ENCODE measurements around the gene CBLIF. TPM values are rescaled to one million over a fixed set of nuclear protein-coding genes. Genes with fewer than 3 reads are reported as not detected.

Gene CBLIF
- total RNA-seq, 1 experiment from 2014 or later, result not detected

DNA sequence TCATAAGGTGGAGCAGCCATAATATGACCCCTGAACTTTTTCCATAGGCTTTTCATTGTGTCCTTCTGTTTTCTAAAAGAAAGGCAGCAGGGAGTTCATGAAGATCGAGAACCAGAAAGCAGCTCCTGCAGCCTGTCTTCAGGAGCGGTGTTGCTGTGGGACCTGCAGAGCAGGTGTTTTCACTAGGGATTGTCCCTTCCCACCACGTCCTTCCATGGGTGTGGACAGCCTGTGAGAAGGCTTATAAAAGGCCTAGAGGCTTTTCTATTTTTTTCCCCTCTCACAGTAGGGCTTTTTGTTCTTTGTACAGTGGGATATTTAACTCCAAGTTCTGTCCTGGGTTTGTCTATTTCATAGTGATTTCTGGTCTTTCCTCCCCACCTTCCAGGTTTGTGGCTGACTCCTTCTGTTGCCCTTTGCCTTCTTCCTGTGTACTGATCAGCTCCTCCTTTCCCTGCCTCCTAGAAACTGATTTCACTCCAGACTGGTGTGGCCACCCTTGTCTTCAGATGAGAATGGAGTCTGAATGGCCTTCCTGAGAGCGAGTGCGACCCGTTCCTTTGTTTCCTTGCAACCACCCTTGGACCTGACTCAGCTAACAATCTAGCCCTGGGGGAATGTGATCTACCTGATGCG lies 44.8 kb downstream of the CBLIF start:
- no TSS peak for BruUV-seq (replicated peaks)
- H3K36me3 ChIP-seq (ENCODE audit: control insufficient read depth, insufficient read depth, low read length), result peaks cover under 1% of the 10 kb centered on the region
- no peaks in the 10 kb centered on the region for H3K27me3 ChIP-seq (ENCODE audit: control insufficient read depth, insufficient read depth, low read length)
- intact Hi-C loops (cut with micrococcal nuclease; ENCODE audit: unreplicated experiment), result loop anchor here (10.0 kb wide), 1 partner anchor 136 kb away; the partner anchor contains the start of gene PATL1
- H3K4me3 ChIP-seq (ENCODE audit: low read depth in 2 of 2, low read length in 2 of 2), result no peak overlapping the region
- ChIA-PET POLR2A (no interaction called here), CTCF (interaction anchor here (0.7 kb wide), 1 partner anchor 158 kb away, joined by 3 read pairs; no protein-coding TSS in a partner anchor)
- TF ChIP-seq, protein P1, sequence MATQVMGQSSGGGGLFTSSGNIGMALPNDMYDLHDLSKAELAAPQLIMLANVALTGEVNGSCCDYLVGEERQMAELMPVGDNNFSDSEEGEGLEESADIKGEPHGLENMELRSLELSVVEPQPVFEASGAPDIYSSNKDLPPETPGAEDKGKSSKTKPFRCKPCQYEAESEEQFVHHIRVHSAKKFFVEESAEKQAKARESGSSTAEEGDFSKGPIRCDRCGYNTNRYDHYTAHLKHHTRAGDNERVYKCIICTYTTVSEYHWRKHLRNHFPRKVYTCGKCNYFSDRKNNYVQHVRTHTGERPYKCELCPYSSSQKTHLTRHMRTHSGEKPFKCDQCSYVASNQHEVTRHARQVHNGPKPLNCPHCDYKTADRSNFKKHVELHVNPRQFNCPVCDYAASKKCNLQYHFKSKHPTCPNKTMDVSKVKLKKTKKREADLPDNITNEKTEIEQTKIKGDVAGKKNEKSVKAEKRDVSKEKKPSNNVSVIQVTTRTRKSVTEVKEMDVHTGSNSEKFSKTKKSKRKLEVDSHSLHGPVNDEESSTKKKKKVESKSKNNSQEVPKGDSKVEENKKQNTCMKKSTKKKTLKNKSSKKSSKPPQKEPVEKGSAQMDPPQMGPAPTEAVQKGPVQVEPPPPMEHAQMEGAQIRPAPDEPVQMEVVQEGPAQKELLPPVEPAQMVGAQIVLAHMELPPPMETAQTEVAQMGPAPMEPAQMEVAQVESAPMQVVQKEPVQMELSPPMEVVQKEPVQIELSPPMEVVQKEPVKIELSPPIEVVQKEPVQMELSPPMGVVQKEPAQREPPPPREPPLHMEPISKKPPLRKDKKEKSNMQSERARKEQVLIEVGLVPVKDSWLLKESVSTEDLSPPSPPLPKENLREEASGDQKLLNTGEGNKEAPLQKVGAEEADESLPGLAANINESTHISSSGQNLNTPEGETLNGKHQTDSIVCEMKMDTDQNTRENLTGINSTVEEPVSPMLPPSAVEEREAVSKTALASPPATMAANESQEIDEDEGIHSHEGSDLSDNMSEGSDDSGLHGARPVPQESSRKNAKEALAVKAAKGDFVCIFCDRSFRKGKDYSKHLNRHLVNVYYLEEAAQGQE (IDR thresholded peaks at IDR 0.05; ENCODE audit: insufficient read depth in 1 of 2, low read depth in 2 of 2, low read length in 1 of 2), result no peak
- TF ChIP-seq, protein P2, sequence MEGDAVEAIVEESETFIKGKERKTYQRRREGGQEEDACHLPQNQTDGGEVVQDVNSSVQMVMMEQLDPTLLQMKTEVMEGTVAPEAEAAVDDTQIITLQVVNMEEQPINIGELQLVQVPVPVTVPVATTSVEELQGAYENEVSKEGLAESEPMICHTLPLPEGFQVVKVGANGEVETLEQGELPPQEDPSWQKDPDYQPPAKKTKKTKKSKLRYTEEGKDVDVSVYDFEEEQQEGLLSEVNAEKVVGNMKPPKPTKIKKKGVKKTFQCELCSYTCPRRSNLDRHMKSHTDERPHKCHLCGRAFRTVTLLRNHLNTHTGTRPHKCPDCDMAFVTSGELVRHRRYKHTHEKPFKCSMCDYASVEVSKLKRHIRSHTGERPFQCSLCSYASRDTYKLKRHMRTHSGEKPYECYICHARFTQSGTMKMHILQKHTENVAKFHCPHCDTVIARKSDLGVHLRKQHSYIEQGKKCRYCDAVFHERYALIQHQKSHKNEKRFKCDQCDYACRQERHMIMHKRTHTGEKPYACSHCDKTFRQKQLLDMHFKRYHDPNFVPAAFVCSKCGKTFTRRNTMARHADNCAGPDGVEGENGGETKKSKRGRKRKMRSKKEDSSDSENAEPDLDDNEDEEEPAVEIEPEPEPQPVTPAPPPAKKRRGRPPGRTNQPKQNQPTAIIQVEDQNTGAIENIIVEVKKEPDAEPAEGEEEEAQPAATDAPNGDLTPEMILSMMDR (IDR thresholded peaks at IDR 0.05), result no peak
- TF ChIP-seq TCF7L2 (IDR thresholded peaks at IDR 0.05; ENCODE audit: low read depth, low read length) (no peak), POLR2AphosphoS5 (IDR thresholded peaks at IDR 0.05; ENCODE audit: low read depth, low read length) (no peak), SIN3A (IDR thresholded peaks at IDR 0.05; ENCODE audit: borderline replicate concordance, insufficient read depth, low read depth, low read length) (no peak)
- in situ Hi-C loops (cut with HindIII; ENCODE audit: low pct_unique_long_range_greater_than_20kb, low sequenced_read_pairs), result no loop called here
- no peak for ATAC-seq
- DNase-seq (ENCODE audit: low read depth, low spot score), result no peak
- no peak overlapping the region for H3K27ac ChIP-seq (ENCODE audit: low read length)
- H3K4me1 ChIP-seq (ENCODE audit: control insufficient read depth, insufficient read depth, low read length), result no peaks in the 10 kb centered on the region
- no peaks in the 10 kb centered on the region for H3K9me3 ChIP-seq (ENCODE audit: control insufficient read depth, insufficient read depth, low read depth, low read length)

DNA sequence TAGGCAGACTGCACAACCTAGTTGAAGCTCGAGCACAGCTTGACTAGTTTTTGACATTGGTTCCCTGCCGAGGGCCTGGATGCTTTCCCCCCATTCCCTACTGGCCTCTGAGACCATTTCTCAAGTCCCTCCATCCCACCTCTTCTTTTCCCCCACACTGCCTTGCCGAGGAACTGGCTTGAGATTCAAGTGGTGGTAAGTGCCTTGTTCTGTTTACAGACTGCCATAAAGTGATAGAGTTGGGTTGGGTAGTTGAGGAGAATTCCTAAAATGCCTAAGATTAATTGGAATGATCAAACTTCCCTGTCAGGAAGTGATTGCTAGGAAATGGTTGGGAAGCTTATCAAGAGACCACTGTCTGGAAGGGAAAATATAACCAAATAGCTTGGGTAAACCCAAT lies 50.9 kb downstream of the CBLIF start:
- POLR2A ChIA-PET, result no interaction called here
- no peak for DNase-seq (ENCODE audit: low read depth, low spot score)
- no peaks in the 10 kb centered on the region for H3K27me3 ChIP-seq (ENCODE audit: control insufficient read depth, insufficient read depth, low read length)
- H3K9me3 ChIP-seq (ENCODE audit: control insufficient read depth, insufficient read depth, low read depth, low read length), result no peaks in the 10 kb centered on the region
- no peak overlapping the region for H3K4me3 ChIP-seq (ENCODE audit: low read depth in 2 of 2, low read length in 2 of 2)
- intact Hi-C loops (cut with micrococcal nuclease; ENCODE audit: unreplicated experiment) (no loop called here), in situ Hi-C loops (cut with HindIII; ENCODE audit: low pct_unique_long_range_greater_than_20kb, low sequenced_read_pairs) (no loop called here)
- no peak for ATAC-seq
- CTCF ChIA-PET, result no interaction called here
- BruUV-seq (replicated peaks), result no TSS peak
- H3K27ac ChIP-seq (ENCODE audit: low read length), result no peak overlapping the region
- no peak for TF ChIP-seq TCF7L2 (IDR thresholded peaks at IDR 0.05; ENCODE audit: low read depth, low read length)
- TF ChIP-seq, protein P2 (IDR thresholded peaks at IDR 0.05), result no peak
- no peaks in the 10 kb centered on the region for H3K4me1 ChIP-seq (ENCODE audit: control insufficient read depth, insufficient read depth, low read length)
- no peaks in the 10 kb centered on the region for H3K36me3 ChIP-seq (ENCODE audit: control insufficient read depth, insufficient read depth, low read length)
